ENCODE measurements around the gene USP25. TPM values are rescaled to one million over a fixed set of nuclear protein-coding genes. Genes with fewer than 3 reads are reported as not detected.

The USP25 gene, protein sequence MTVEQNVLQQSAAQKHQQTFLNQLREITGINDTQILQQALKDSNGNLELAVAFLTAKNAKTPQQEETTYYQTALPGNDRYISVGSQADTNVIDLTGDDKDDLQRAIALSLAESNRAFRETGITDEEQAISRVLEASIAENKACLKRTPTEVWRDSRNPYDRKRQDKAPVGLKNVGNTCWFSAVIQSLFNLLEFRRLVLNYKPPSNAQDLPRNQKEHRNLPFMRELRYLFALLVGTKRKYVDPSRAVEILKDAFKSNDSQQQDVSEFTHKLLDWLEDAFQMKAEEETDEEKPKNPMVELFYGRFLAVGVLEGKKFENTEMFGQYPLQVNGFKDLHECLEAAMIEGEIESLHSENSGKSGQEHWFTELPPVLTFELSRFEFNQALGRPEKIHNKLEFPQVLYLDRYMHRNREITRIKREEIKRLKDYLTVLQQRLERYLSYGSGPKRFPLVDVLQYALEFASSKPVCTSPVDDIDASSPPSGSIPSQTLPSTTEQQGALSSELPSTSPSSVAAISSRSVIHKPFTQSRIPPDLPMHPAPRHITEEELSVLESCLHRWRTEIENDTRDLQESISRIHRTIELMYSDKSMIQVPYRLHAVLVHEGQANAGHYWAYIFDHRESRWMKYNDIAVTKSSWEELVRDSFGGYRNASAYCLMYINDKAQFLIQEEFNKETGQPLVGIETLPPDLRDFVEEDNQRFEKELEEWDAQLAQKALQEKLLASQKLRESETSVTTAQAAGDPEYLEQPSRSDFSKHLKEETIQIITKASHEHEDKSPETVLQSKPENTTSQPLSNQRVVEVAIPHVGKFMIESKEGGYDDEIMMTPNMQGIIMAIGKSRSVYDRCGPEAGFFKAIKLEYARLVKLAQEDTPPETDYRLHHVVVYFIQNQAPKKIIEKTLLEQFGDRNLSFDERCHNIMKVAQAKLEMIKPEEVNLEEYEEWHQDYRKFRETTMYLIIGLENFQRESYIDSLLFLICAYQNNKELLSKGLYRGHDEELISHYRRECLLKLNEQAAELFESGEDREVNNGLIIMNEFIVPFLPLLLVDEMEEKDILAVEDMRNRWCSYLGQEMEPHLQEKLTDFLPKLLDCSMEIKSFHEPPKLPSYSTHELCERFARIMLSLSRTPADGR
- 10 to 100 TPM in 1 of 3 donors, 1 to 10 TPM in 2; 9.6 to 12.1 (median 9.8) TPM for polyA plus RNA-seq

DNA sequence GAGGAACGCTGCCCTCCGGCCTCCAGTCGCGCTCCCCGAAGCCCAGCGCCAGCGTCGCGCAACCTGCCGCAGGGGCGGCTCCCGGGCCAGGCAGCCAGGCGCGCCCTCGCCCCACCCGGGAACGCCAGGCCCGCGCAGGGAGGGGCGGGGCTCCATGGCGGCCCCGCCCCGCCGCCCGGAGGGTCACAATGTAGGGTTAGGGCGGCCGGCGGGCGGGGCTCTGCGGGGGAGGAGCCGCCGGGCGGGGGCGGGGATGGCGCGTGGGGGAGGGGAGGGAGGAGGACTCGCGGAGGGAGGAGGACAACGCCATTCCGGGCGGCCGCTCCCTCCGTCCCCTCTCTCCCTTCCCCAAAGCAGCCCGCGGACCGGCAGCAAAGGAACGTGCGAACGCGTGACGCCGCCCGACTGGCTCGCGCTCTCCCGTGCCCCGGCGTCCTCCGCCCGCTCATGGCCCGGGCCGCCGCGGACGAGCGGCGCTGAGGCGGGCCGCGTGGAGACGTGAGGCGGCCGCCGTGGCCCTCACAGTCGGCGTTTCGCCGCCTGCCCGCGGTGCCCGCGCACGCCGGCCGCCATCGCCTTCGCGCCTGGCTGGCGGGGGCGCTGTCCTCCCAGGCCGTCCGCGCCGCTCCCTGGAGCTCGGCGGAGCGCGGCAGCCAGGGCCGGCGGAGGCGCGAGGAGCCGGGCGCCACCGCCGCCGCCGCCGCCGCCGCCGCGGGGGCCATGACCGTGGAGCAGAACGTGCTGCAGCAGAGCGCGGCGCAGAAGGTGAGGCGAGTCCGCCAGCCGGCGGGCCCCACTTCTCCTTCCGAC lies at the start of gene USP25:
TSS of gene USP25 (plus strand) at position 309 of the 810 bp plus-strand sequence. CDS start at position 721, 412 bp downstream.
- DNase-seq = peak; percentile 79 to 83 (median 82)
- Mint-ChIP-seq H3K9me3 (no peaks in the 10 kb centered on the region), H3K4me1 (peaks cover 39 to 51% of the 10 kb centered on the region in 2 donors), H3K36me3 (no peaks in the 10 kb centered on the region), H3K27me3 (ENCODE audit: low read depth in 3 of 3) (peaks cover 7 to 11% (median 11%) of the 10 kb centered on the region in 3 donors), H3K4me3 (peak within 1 kb of the TSS; percentile 89 to 97 (median 94)), H3K27ac (peak within 1 kb of the TSS; percentile 78 to 94 (median 93))

DNA sequence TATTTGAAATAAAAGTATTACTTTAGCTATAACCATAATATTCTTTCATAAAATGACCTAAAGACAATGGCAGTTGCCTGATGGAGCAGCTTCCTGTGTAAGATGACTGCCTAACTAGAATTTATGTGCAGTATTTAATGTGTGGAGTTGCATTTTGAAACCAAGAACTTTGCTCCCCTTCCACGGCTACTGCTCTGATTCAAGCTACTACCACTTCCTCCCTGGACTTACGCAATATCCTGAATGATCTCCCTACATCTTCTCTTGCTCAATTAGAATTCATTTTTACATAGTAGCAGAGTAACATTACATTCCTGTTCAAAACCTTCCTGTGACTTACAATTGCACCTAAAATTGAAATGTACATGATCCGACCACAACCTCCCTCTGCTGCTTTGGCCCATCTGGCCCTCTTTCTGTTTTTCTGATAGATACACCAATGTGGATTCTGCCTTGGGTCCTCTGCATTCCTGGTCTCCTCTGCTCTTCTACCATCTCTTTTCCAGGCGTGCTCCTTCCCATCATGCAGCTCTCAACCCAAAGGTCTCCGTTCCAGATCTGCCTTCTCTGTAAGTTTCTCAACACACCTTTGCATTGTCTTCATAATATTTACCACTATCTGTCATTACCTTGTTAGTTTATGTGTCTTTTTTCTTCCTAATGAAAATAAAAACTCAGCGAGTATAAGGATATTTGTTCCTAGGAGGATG lies 47.4 kb upstream of the USP25 start:
- Mint-ChIP-seq H3K9me3 (peaks cover 0 to 4% (median 0%) of the 10 kb centered on the region in 6 donors), H3K27me3 (ENCODE audit: low read depth in 3 of 3) (peaks cover 0 to 10% (median 4%) of the 10 kb centered on the region in 3 donors), H3K36me3 (no peaks in the 10 kb centered on the region), H3K4me3 (peak overlapping the region in 2 of 5 donors; percentile 23 to 27), H3K27ac (peak overlapping the region in 2 of 6 donors; percentile 4 to 60), H3K4me1 (peaks cover 6 to 13% of the 10 kb centered on the region in 2 donors)
- peak in 2 of 3 donors; percentile 2 to 4 for DNase-seq

DNA sequence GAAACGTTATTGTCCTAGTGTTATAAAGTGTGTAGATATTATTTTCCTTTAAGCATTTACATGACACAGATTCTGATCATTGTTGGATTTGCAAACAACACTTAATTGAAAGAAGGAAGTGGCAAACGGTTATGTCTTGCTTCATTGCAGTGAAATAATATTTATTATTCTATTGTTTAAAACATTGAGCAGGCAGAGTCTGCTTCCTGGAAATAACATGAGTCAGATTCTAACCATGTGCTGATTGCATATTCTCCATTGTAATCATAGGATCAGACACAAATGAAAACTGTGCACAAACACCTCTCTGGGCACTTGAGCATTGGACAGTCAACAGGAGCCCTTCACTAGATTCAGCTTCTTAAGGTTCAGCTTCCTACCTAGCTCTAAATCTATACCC lies 46.8 kb upstream of the USP25 start:
- Mint-ChIP-seq H3K9me3 (peaks cover 0 to 4% (median 0%) of the 10 kb centered on the region in 6 donors), H3K4me3 (no peak overlapping the region), H3K36me3 (no peaks in the 10 kb centered on the region), H3K27me3 (ENCODE audit: low read depth in 3 of 3) (peaks cover 0 to 10% (median 4%) of the 10 kb centered on the region in 3 donors), H3K27ac (no peak overlapping the region), H3K4me1 (peaks cover 6 to 14% of the 10 kb centered on the region in 2 donors)
- DNase-seq = no peak

DNA sequence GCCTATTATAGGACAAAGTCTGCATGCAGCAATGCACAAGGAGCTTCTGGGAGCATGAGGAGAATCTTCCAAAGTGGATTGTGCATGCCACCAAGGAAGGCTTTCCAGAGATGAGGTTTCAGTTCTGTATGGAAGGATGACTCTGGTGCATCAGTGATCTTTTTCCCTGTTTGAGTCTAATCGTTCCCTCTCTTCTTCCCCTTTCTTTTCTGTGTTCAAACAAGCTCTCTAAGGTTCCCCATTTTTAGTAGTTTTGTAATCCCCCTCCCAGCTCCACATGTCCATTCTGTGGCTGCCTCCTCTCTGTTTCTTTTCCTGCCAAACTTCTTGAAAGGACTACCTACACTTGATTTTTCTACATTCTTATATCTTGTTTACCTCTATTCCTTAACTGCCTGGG lies 43.3 kb upstream of the USP25 start:
- Mint-ChIP-seq H3K27me3 (ENCODE audit: low read depth in 3 of 3) (peaks cover 1 to 15% (median 10%) of the 10 kb centered on the region in 3 donors), H3K36me3 (no peaks in the 10 kb centered on the region), H3K4me1 (peaks cover 20 to 30% of the 10 kb centered on the region in 2 donors), H3K4me3 (no peak overlapping the region), H3K27ac (no peak overlapping the region), H3K9me3 (peaks cover 0 to 4% (median 0%) of the 10 kb centered on the region in 6 donors)
- no peak for DNase-seq

- no peaks in the 10 kb centered on the region for H3K36me3 Mint-ChIP-seq
- peaks cover 19 to 24% of the 10 kb centered on the region in 2 donors for H3K4me1 Mint-ChIP-seq
- H3K9me3 Mint-ChIP-seq = peaks cover 0 to 4% (median 0%) of the 10 kb centered on the region in 6 donors
- DNase-seq = no peak
- no peak overlapping the region for H3K4me3 Mint-ChIP-seq
- no peak overlapping the region for H3K27ac Mint-ChIP-seq
- H3K27me3 Mint-ChIP-seq (ENCODE audit: low read depth in 3 of 3) = peaks cover 1 to 15% (median 10%) of the 10 kb centered on the region in 3 donors
Measured at GRCh38 chr21:15687208-15687607, 42.6 kb upstream of the USP25 start.

- Mint-ChIP-seq H3K27ac (no peak overlapping the region), H3K36me3 (no peaks in the 10 kb centered on the region), H3K4me1 (peaks cover 14 to 17% of the 10 kb centered on the region in 2 donors), H3K9me3 (peaks cover 0 to 4% (median 0%) of the 10 kb centered on the region in 6 donors), H3K4me3 (no peak overlapping the region), H3K27me3 (ENCODE audit: low read depth in 3 of 3) (peaks cover 4 to 17% (median 10%) of the 10 kb centered on the region in 3 donors)
- DNase-seq = no peak
Measured at GRCh38 chr21:15688016-15688415, 41.8 kb upstream of the USP25 start.

- H3K36me3 Mint-ChIP-seq = no peaks in the 10 kb centered on the region
- peaks cover 14 to 17% of the 10 kb centered on the region in 2 donors for H3K4me1 Mint-ChIP-seq
- peaks cover 0 to 2% (median 0%) of the 10 kb centered on the region in 6 donors for H3K9me3 Mint-ChIP-seq
- peaks cover 6 to 15% (median 6%) of the 10 kb centered on the region in 3 donors for H3K27me3 Mint-ChIP-seq (ENCODE audit: low read depth in 3 of 3)
- peak overlapping the region in 4 of 5 donors; percentile 1 to 54 (median 22) for H3K4me3 Mint-ChIP-seq
- DNase-seq = peak; percentile 15 to 40 (median 31)
- H3K27ac Mint-ChIP-seq = peak overlapping the region in 1 of 6 donors; percentile 41
Measured at GRCh38 chr21:15688809-15689208, 41.0 kb upstream of the USP25 start.

GRCh38 chr21:15692711-15693110 lies 37.1 kb upstream of the USP25 start:
- peaks cover 14 to 17% of the 10 kb centered on the region in 2 donors for H3K4me1 Mint-ChIP-seq
- no peaks in the 10 kb centered on the region for H3K9me3 Mint-ChIP-seq
- H3K27ac Mint-ChIP-seq = no peak overlapping the region
- DNase-seq = no peak
- H3K27me3 Mint-ChIP-seq (ENCODE audit: low read depth in 3 of 3) = peaks cover 4 to 33% (median 7%) of the 10 kb centered on the region in 3 donors
- no peaks in the 10 kb centered on the region for H3K36me3 Mint-ChIP-seq
- H3K4me3 Mint-ChIP-seq = no peak overlapping the region

- H3K9me3 Mint-ChIP-seq = no peaks in the 10 kb centered on the region
- no peak for DNase-seq
Measured at GRCh38 chr21:15695241-15695640, 34.5 kb upstream of the USP25 start.

DNA sequence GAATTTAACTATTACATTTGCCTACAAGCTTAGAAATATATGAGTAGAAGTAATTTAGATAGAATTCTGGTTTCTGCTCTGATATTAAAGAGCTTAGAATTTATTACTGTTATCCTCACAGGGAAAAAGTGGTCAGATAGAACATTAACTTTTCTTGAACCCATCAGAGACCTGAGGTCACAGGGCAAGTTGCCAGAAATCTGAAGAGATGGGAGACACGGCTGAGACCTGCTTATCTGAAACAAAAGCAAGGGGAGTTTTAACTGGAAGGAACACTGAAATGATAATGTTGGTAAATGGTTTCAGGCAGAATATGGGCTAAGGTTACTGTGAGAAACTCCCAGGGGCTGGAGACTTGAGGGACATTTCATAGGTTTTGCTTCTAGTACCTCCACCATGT lies 28.0 kb upstream of the USP25 start:
- H3K27me3 Mint-ChIP-seq (ENCODE audit: low read depth in 3 of 3) = peaks cover 4 to 9% (median 6%) of the 10 kb centered on the region in 3 donors
- peaks cover 0 to 3% (median 0%) of the 10 kb centered on the region in 3 donors for H3K36me3 Mint-ChIP-seq
- no peak overlapping the region for H3K4me3 Mint-ChIP-seq

More at GRCh38 chr21:15695241-15695640, 34.5 kb upstream of the USP25 start:
- H3K27me3 Mint-ChIP-seq (ENCODE audit: low read depth in 3 of 3) = peaks cover 7 to 25% (median 12%) of the 10 kb centered on the region in 3 donors
- no peak overlapping the region for H3K4me3 Mint-ChIP-seq
- no peaks in the 10 kb centered on the region for H3K4me1 Mint-ChIP-seq
- H3K27ac Mint-ChIP-seq = no peak overlapping the region
- H3K36me3 Mint-ChIP-seq = no peaks in the 10 kb centered on the region

DNA sequence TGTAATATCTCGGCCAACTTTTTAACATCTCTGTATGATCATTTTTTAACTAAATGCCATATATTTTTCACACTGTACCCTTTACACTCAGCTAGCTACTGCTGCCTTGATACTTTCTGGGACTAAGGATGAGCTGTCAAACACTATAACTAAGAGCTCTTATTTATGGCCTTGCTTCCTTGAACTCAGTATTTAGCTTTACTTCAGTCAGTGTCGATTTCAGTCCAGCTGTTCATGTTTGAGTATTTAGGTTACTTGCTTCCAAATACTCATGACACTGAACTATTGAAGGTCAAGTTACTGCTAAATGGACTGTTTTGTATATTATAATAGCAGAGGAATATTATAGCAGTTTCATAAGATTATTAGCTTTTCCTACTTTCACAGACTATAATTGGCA lies 25.9 kb upstream of the USP25 start:
- no peak for DNase-seq
- peaks cover 2 to 6% (median 3%) of the 10 kb centered on the region in 3 donors for H3K27me3 Mint-ChIP-seq (ENCODE audit: low read depth in 3 of 3)
- no peaks in the 10 kb centered on the region for H3K4me1 Mint-ChIP-seq
- no peak overlapping the region for H3K27ac Mint-ChIP-seq
- no peak overlapping the region for H3K4me3 Mint-ChIP-seq
- H3K36me3 Mint-ChIP-seq = peaks cover 0 to 3% (median 0%) of the 10 kb centered on the region in 3 donors
- peaks cover 0 to 2% (median 0%) of the 10 kb centered on the region in 6 donors for H3K9me3 Mint-ChIP-seq

More for the DNA sequence above, 28.0 kb upstream of the USP25 start:
- Mint-ChIP-seq H3K4me1 (no peaks in the 10 kb centered on the region), H3K9me3 (peaks cover 0 to 2% (median 0%) of the 10 kb centered on the region in 6 donors), H3K27ac (no peak overlapping the region)
- no peak for DNase-seq

DNA sequence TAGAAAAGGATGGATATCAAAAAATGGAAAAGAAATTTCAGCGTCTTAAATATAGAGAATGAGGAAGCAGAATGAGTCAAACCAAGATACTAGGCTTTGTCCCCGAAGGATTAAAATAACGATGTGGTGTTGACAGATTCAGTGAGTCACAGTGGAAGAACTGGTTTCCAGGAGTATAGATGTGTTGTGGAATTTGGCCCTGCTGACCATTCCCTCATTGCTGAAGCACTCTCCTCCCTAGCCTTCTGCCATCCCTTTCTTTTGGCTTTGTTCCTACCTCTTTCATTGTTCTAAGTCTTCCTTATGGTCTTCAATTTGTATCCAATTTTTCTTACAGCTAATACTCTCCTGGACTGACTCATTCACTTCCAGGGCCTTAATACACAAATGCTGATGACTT lies 23.1 kb upstream of the USP25 start:
- no peak overlapping the region for H3K4me3 Mint-ChIP-seq
- H3K27me3 Mint-ChIP-seq (ENCODE audit: low read depth in 3 of 3) = peaks cover 0 to 10% (median 3%) of the 10 kb centered on the region in 3 donors
- DNase-seq = no peak
- H3K36me3 Mint-ChIP-seq = peaks cover 0 to 7% (median 0%) of the 10 kb centered on the region in 3 donors
- H3K9me3 Mint-ChIP-seq = peaks cover 0 to 2% (median 0%) of the 10 kb centered on the region in 6 donors
- H3K27ac Mint-ChIP-seq = no peak overlapping the region
- H3K4me1 Mint-ChIP-seq = no peaks in the 10 kb centered on the region
